Right forelimb (tissue), 1 donor: ENCODE measurements around the gene ERGIC1.

Experiments
- DNase-seq: peaks from one replicate; pipeline ENCODE4 v3.0.0-alpha.2; 2018

Gene ERGIC1

GRCh38 chr5:172926008-172926523, 92.0 kb downstream of the ERGIC1 start:
- DNase-seq = no peak

DNA sequence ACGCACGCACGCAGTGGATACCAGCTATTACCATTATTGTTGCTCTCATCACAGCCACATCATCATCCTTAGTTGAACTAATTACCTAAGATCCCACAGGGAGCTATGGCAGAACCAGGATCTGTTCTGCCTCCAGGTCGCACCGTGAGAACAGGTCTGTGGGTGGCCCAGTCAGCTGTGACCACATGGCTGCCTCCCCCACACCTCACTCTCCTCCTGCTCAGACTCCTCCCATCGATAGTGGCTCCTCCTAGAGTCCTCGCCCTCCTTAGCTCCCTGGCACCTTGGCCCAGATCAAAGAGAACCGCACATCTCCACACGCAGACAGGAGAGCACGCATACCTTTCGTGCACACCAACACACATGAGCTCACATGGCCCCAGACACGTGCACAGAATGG, 92.7 kb downstream of the ERGIC1 start:
- no peak for DNase-seq

GRCh38 chr5:172929371-172929838, 95.4 kb downstream of the ERGIC1 start:
- DNase-seq = no peak

DNA sequence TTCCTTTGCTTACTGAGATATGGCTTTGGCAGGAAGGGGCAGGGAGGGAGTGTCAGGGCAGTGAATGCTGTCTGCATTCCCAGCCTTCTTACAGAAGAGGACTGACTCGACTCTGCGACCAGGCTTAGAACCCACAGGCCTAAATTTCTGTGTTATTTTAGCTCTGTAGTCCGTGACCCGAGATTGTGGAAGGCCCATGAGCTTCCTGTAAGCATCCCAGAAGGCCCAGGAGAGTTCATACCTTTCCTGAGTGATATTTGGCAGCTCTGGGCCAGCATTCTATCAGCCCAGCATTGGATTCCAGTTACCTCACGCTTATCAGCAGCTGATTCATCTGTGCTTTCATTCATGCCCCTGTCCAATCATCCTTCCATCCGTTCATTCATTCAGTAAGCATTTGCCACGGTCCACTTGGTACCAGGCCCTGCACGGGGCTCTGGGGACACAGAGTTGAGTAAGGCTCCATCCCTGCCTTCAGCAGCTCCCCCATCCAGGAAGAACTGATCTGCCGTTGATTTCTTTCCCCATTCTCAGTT, 97.0 kb downstream of the ERGIC1 start:
- DNase-seq = no peak

GRCh38 chr5:172932313-172933017, 98.4 kb downstream of the ERGIC1 start:
- peak; percentile 79 for DNase-seq

DNA sequence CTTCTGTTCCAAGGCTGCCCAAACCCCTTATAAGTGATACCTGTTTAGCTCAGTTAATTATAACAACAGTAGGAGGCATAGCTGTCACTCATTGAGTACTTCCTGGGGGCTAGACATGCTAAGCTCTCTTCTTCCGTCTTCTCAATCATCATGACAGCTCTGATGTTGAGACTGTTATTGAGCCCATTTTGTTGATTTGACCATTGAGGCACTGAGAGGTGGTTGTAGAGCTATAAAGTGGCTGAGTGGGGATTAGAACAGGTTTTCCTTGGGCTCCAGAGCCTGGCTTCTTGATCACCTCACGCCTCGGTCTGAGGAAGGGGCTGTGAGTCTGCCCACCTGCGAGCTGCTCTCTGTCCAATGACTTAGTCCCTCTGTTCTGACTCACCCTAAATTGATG, 99.2 kb downstream of the ERGIC1 start:
- DNase-seq = no peak

DNA sequence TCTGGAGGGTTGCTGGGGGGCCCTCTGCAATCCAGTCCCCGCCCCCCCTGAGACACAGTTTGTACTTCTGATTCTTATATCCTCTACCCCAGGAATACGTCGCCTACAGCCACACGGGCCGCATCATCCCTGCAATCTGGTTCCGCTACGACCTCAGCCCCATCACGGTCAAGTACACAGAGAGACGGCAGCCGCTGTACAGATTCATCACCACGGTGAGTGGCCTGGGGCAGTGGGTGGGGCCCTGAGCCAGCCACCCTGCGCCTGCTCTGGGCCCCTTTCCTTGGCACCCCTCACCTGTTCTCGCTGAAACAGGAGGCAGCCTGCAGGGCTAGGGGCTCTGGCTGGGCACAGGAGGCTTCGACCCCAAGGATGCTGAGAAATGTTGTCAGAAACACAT, 101.0 kb downstream of the ERGIC1 start:
- no peak for DNase-seq

- DNase-seq = no peak
Measured at GRCh38 chr5:172936401-172936800, 102.3 kb downstream of the ERGIC1 start.

DNA sequence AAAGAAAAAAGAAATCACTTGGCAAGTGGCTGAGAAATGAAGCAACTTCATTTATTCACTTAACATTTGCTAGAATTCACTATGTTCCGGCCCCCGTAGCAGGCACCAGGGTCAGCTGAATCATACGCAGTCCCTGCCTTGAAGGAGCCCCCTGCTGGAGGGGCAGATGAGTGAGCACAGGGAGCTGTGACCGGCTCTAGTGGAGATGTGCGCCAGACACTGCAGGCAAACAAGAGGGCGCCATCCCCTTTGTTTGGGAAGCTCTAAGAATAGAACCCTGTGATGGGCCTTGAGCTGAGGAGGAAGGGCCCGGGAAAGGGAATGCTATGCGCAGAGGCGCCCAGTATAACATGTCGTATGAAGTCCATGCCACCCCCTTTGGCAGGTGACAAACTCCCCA, 105.0 kb downstream of the ERGIC1 start:
- no peak for DNase-seq

- no peak for DNase-seq
Measured at GRCh38 chr5:172939611-172940267, 105.7 kb downstream of the ERGIC1 start.

GRCh38 chr5:172940268-172941066, 106.4 kb downstream of the ERGIC1 start:
- DNase-seq = no peak

- DNase-seq = no peak
Measured at GRCh38 chr5:172941067-172941516, 107.0 kb downstream of the ERGIC1 start.

GRCh38 chr5:172942556-172942955, 108.5 kb downstream of the ERGIC1 start:
- DNase-seq = no peak

DNA sequence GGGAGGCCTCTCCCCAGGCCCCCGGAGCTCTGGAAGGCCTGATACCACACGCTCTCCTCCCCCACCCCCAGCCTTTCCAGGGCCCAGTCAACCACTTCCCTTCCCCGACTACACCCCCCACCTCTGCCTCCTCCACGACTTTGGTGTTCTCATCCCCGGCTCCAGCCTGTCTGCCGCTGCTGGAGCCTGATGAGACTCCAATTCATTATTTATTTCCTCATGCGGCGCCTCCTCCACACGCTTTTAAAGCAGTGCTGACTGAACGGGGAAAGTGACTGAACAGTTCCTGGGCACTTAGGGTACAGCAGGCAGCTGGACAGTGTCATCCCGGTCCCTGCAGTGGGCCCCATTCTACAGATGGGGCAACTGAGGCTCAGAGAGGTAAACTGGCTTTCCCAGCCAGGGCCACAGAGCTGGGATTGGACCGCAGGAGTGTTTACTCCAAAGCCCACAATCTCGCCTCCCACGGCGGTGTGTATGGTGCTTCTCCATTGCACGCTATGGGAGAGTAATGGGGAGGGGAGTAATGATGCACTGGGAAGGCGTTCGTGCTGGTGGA, 109.3 kb downstream of the ERGIC1 start:
- DNase-seq = no peak

DNA sequence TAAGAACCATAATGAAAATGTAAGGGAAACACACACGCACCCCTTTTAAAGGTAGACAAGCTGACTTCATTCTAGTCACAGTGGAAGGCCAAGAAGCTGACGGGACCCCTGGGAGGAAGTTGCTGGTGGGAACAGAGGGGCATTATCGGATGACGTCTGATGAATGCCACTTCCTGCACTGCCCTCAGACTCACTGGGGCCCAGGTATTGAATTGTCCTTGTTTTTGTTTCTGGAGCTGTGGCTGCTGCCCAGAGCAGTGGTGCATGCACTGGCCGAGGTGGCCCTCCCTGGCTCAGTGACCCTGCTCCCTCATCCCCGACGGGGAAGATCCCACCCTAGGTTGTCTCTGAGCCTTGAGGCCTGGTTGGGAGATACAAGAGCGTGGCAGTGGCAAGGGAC, 109.9 kb downstream of the ERGIC1 start:
- no peak for DNase-seq

DNA sequence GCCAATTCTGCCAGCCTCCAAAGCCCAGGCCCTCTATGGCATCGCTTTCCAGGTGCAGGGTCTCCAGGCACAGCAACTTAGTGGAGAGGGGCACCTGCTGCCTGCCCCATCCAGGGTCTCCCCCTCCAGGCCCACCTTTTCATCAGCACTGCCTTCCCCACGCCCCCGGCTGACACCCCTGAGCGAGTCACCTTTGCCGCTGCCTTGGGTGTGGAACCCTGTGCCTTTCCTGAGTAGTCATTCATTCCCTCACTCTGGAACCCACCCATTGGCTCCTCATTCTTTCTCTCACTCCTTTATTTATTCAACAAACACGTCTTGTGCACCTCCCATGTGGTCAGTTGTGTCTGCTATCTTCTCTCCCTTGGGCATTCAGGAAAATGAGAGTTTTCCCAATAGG, 110.7 kb downstream of the ERGIC1 start:
- DNase-seq = no peak

DNA sequence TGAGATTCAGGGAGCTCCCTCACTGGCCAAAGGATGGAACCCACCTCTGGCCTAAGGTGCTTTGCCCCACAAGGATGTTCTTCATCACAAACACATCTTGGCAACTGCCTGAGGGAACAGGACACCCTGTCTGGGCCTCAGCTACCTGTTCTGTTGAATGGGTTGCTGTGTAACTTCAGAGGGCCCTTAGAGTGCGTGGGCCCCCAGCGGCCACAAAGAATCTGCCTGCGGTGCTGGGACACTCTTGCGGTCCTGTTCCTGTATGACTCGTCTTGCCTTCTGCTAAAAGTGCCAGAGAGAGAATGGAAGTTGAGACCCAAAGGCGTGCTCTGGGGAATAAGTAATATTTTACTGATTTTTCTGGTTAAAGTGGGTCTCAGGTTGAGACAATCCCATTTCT, 111.1 kb downstream of the ERGIC1 start:
- no peak for DNase-seq

- DNase-seq = no peak
Measured at GRCh38 chr5:172946146-172946545, 112.1 kb downstream of the ERGIC1 start.

DNA sequence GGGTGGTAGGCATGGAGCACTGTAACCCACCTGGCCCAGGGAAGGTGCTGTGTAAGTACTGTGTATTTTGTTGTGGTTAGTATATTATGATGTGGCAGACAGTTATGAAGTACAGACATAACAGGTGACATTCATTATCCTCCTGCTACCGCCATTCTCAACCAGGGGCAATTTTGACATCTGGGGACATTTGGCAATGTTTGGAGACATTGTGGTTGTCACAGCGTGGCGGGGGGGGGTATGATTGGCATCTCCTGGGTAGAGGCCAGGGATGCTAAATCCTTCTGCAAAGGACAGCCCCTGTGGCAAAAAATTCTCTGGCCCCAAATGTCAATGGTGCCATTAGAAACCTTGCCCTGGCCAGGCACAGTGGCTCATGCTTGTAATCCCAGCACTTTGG, 115.4 kb downstream of the ERGIC1 start:
- no peak for DNase-seq

GRCh38 chr5:172950176-172950965, 116.3 kb downstream of the ERGIC1 start:
- no peak for DNase-seq

DNA sequence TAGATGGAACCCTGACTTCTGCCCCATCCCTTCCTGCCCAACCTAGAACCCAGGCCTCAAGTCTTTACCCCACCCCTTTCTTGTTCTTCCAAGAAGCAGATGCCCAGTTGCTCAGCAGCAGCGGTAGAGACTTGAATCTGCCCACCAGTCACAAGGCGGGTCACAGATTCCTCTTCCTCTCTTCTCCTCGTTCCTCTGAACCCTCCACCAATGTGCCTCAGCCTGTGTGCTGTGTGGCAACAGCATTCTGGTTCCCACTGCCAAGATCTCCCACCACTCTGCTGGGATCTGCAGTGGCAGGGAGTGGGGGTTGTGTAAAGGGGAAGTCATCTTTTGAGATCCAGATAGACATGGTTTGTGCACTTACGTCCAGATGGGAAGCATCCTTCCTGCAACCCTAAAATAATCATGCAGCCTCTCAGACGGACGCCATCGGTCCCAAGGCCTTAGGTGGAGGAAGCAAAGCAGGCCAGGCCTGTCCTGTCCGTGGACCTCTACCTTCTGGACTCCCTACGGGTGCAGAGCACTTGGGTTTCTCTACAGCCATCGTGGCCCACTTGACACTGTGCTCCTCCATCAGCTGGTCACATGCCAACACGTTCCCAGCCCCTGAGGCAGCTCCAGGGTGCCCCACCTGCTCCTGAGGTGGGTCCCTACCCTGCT, 117.5 kb downstream of the ERGIC1 start:
- DNase-seq = no peak
